Naive thymus-derived CD4-positive, alpha-beta T cell (primary cell): ENCODE data around the gene DNAH3. TPM values are rescaled to one million over a fixed set of nuclear protein-coding genes. Genes with fewer than 3 reads are reported as not detected.
"Not testable (repeated sequence)": the region's sequence is repeated elsewhere in the genome, so short reads cannot be mapped to it uniquely, and the experiment has no call there.

ENCODE experiments used
- ATAC-seq: fragments of 150-1000 bp; cut with Tn5 transposase; 2 replicates; pipeline ENCODE4 v1.10.0; 2021; ENCODE audit warnings: mild to moderate bottlenecking, moderate library complexity
- CTCF ChIA-PET: fragments of 350-600 bp; sonication (Branson Sonifier 250); formaldehyde crosslinking; loops from one replicate; lab custom pipeline; 2021; ENCODE audit warnings: antibody characterized with exemption; lab: Charles Lee
- POLR2A ChIA-PET: fragments of 350-600 bp; sonication (Branson Sonifier 250); formaldehyde crosslinking; loops from one replicate; lab custom pipeline; 2021; ENCODE audit warnings: antibody characterized with exemption, inconsistent platforms; lab: Charles Lee
- DNase-seq, 9 donors: peaks; one replicate each; pipeline versions ENCODE4 v3.0.0 to v3.0.0-alpha.2; 2020 to 2022; ENCODE audit warnings: mixed read lengths in 1 of 9
- H3K27ac ChIP-seq: one replicate; pipeline ENCODE4 v1.7.0; 2013; ENCODE audit warnings: mild to moderate bottlenecking, low read depth, low read length, moderate library complexity
- H3K27me3 ChIP-seq, 2 donors: one replicate each; pipeline ENCODE4 v1.7.0; 2013; ENCODE audit warnings: low read length in 2 of 2, mild to moderate bottlenecking in 2 of 2, moderate library complexity in 2 of 2; ENCODE audit not compliant: control insufficient read depth in 2 of 2, insufficient read depth in 2 of 2
- H3K36me3 ChIP-seq, 3 experiments: 1 replicate in 2 of 3; 2 replicates in 1 of 3; pipeline ENCODE4 v1.7.0; 2013; ENCODE audit warnings: low read length in 3 of 3, mild to moderate bottlenecking in 3 of 3, moderate library complexity in 1 of 3; ENCODE audit not compliant: insufficient read depth in 3 of 3, control insufficient read depth in 2 of 3
- H3K4me1 ChIP-seq, 2 donors: one replicate each; pipeline ENCODE4 v1.7.0; 2013; ENCODE audit warnings: low read length in 2 of 2, mild to moderate bottlenecking in 2 of 2, moderate library complexity in 1 of 2; ENCODE audit not compliant: control insufficient read depth in 2 of 2, insufficient read depth in 2 of 2
- H3K4me3 ChIP-seq: 2 replicates; pipeline ENCODE4 v1.7.0; 2013; ENCODE audit warnings: mild to moderate bottlenecking, low read length
- H3K9me3 ChIP-seq, 3 experiments: 1 replicate in 2 of 3; 2 replicates in 1 of 3; pipeline ENCODE4 v1.7.0; 2013; ENCODE audit warnings: low read length in 3 of 3; ENCODE audit not compliant: control insufficient read depth in 2 of 3
- H3K27ac Mint-ChIP-seq, 9 donors: one replicate each; pipeline ENCODE4 v1.8.0; 2020 to 2022; ENCODE audit warnings: mixed read lengths in 9 of 9, mild to moderate bottlenecking in 8 of 9, moderate library complexity in 5 of 9, inconsistent platforms in 2 of 9
- H3K27me3 Mint-ChIP-seq, 5 donors: one replicate each; pipeline ENCODE4 v1.8.0; 2021 to 2022; ENCODE audit warnings: mixed read lengths in 5 of 5, mild to moderate bottlenecking in 1 of 5
- H3K36me3 Mint-ChIP-seq, 5 donors: one replicate each; pipeline ENCODE4 v1.8.0; 2020 to 2022; ENCODE audit warnings: mixed read lengths in 5 of 5, mild to moderate bottlenecking in 3 of 5, inconsistent platforms in 1 of 5
- H3K4me1 Mint-ChIP-seq, 7 donors: one replicate each; pipeline ENCODE4 v1.8.0; 2020 to 2022; ENCODE audit warnings: mixed read lengths in 7 of 7, mild to moderate bottlenecking in 3 of 7, inconsistent platforms in 1 of 7
- H3K4me3 Mint-ChIP-seq, 10 donors: one replicate each; pipeline ENCODE4 v1.8.0; 2020 to 2022; ENCODE audit warnings: mild to moderate bottlenecking in 10 of 10, mixed read lengths in 10 of 10, moderate library complexity in 6 of 10, inconsistent platforms in 2 of 10
- H3K9me3 Mint-ChIP-seq, 11 donors: one replicate each; pipeline ENCODE4 v1.8.0; 2020 to 2022; ENCODE audit warnings: mixed read lengths in 11 of 11, mild to moderate bottlenecking in 4 of 11, inconsistent platforms in 1 of 11, moderate library complexity in 1 of 11
- intact Hi-C, 2 donors: fragments of 100-400 bp; cut with micrococcal nuclease; formaldehyde crosslinking; loops; one replicate each; pipeline ENCODE4 v1.15.1; 2023
- polyA plus RNA-seq, 2 donors: library from polyadenylated mRNA; unstranded; fragments of 300-500 nt; fragmentation: Illumina TruSeq; gene quantifications; one replicate each; pipeline ENCODE4 v1.2.3, GENCODE V29; 2021
- total RNA-seq, 6 experiments: library from RNA in 5 of 6; stranded (reverse) in 5 of 6; gene quantifications; 1 replicate in 5 of 6; 2 replicates in 1 of 6; pipeline ENCODE4 v1.2.3 and lab custom pipeline; 2021 to 2026

DNAH3 gene
- total and polyA plus RNA-seq, 7 experiments from 2014 or later = not detected

- H3K9me3 ChIP-seq, H3K27me3 ChIP-seq, H3K27me3 Mint-ChIP-seq, H3K4me1 Mint-ChIP-seq, H3K27ac ChIP-seq, ATAC-seq, H3K27ac Mint-ChIP-seq, H3K9me3 Mint-ChIP-seq, H3K4me1 ChIP-seq, H3K4me3 ChIP-seq, DNase-seq, H3K4me3 Mint-ChIP-seq: not testable (repeated sequence)
- peaks cover 12 to 39% (median 28%) of the 10 kb centered on the region in 5 donors for H3K36me3 Mint-ChIP-seq
- intact Hi-C loops = loop anchor here in 1 of 2 donors (10.0 kb wide), 1 partner anchor 315 kb away; no protein-coding TSS in a partner anchor
- H3K36me3 ChIP-seq = peaks cover 0 to 52% (median 11%) of the 10 kb centered on the region in 3 experiments
- CTCF ChIA-PET = interaction anchor here (0.6 kb wide), 1 partner anchor 158 kb away, joined by 5 read pairs; no protein-coding TSS in a partner anchor
- POLR2A ChIA-PET = interaction anchor here (3.5 kb wide), 1 partner anchor 11 kb away, joined by 13 read pairs; the partner anchor contains the start of gene LDAF1
These were observed 19.5 kb upstream of the DNAH3 start for GRCh38 chr16:21170116-21170515.

GRCh38 chr16:21169249-21169981, 18.8 kb upstream of the DNAH3 start:
- Mint-ChIP-seq H3K4me1 (peaks cover 0 to 7% (median 0%) of the 10 kb centered on the region in 7 donors), H3K36me3 (peaks cover 11 to 37% (median 21%) of the 10 kb centered on the region in 5 donors), H3K4me3 (no peak overlapping the region), H3K27ac (peak overlapping the region in 1 of 9 donors; percentile 60), H3K9me3 (peaks cover 0 to 1% (median 0%) of the 10 kb centered on the region in 11 donors), H3K27me3 (no peaks in the 10 kb centered on the region)
- POLR2A ChIA-PET = interaction anchor here (0.7 to 3.5 kb wide), 3 partner anchors 11 to 991 kb away, joined by 3 to 13 read pairs (median 4); partner anchors contain the start of gene LDAF1
- Histone ChIP-seq H3K4me3 (no peak overlapping the region), H3K36me3 (peaks cover 0 to 52% (median 11%) of the 10 kb centered on the region in 3 experiments), H3K27me3 (no peaks in the 10 kb centered on the region), H3K4me1 (no peaks in the 10 kb centered on the region), H3K9me3 (no peaks in the 10 kb centered on the region), H3K27ac (no peak overlapping the region)
- intact Hi-C loops = no loop called here
- no peak for ATAC-seq
- no peak for DNase-seq
- CTCF ChIA-PET = interaction anchor here (0.6 to 0.7 kb wide), 4 partner anchors 10 to 908 kb away, joined by 3 to 5 read pairs (median 3); no protein-coding TSS in a partner anchor

- CTCF ChIA-PET = no interaction called here
- H3K36me3 ChIP-seq = peaks cover 0 to 53% (median 11%) of the 10 kb centered on the region in 3 experiments
- Mint-ChIP-seq H3K4me1 (peaks cover 0 to 11% (median under 1%) of the 10 kb centered on the region in 7 donors), H3K4me3 (no peak overlapping the region), H3K27me3 (no peaks in the 10 kb centered on the region), H3K36me3 (peaks cover 10 to 33% (median 18%) of the 10 kb centered on the region in 5 donors), H3K27ac (peak overlapping the region in 2 of 9 donors; percentile 9 to 18), H3K9me3 (peaks cover 0 to 1% (median 0%) of the 10 kb centered on the region in 11 donors)
- no peak overlapping the region for H3K27ac ChIP-seq
- no peaks in the 10 kb centered on the region for H3K4me1 ChIP-seq
- intact Hi-C loops = no loop called here
- DNase-seq (peak in 1 of 9 donors; percentile 14), ATAC-seq (no peak)
- no peak overlapping the region for H3K4me3 ChIP-seq
- POLR2A ChIA-PET = interaction anchor here (3.5 kb wide), 1 partner anchor 9 kb away, joined by 13 read pairs; the partner anchor contains the start of gene LDAF1
- no peaks in the 10 kb centered on the region for H3K9me3 ChIP-seq
- no peaks in the 10 kb centered on the region for H3K27me3 ChIP-seq
These were observed 17.4 kb upstream of the DNAH3 start for GRCh38 chr16:21167929-21168602.

GRCh38 chr16:21167360-21167759, 16.7 kb upstream of the DNAH3 start:
- Mint-ChIP-seq H3K9me3 (peaks cover 0 to 1% (median 0%) of the 10 kb centered on the region in 11 donors), H3K27me3 (no peaks in the 10 kb centered on the region), H3K4me1 (peaks cover 0 to 15% (median 2%) of the 10 kb centered on the region in 7 donors), H3K36me3 (peaks cover 6 to 31% (median 11%) of the 10 kb centered on the region in 5 donors), H3K27ac (peak overlapping the region in 2 of 9 donors; percentile 1 to 44), H3K4me3 (no peak overlapping the region)
- ChIA-PET POLR2A (interaction anchor here (3.5 kb wide), 1 partner anchor 9 kb away, joined by 13 read pairs; the partner anchor contains the start of gene LDAF1), CTCF (no interaction called here)
- intact Hi-C loops = no loop called here
- no peak overlapping the region for H3K4me3 ChIP-seq
- ATAC-seq (no peak), DNase-seq (no peak)
- H3K36me3 ChIP-seq = peaks cover 0 to 46% (median 11%) of the 10 kb centered on the region in 3 experiments
- H3K27ac ChIP-seq = no peak overlapping the region
- no peaks in the 10 kb centered on the region for H3K9me3 ChIP-seq
- no peaks in the 10 kb centered on the region for H3K27me3 ChIP-seq
- no peaks in the 10 kb centered on the region for H3K4me1 ChIP-seq

GRCh38 chr16:21166561-21166961, 15.9 kb upstream of the DNAH3 start:
- Mint-ChIP-seq H3K27ac (no peak overlapping the region), H3K27me3 (no peaks in the 10 kb centered on the region), H3K9me3 (peaks cover 0 to 1% (median 0%) of the 10 kb centered on the region in 11 donors), H3K36me3 (peaks cover 6 to 33% (median 11%) of the 10 kb centered on the region in 5 donors), H3K4me1 (peaks cover under 1 to 20% (median 4%) of the 10 kb centered on the region in 7 donors), H3K4me3 (no peak overlapping the region)
- H3K27me3 ChIP-seq = no peaks in the 10 kb centered on the region
- ChIA-PET POLR2A (interaction anchor here (3.5 kb wide), 1 partner anchor 8 kb away, joined by 13 read pairs; the partner anchor contains the start of gene LDAF1), CTCF (no interaction called here)
- no peaks in the 10 kb centered on the region for H3K9me3 ChIP-seq
- no peak overlapping the region for H3K4me3 ChIP-seq
- peaks cover 0 to 38% (median 11%) of the 10 kb centered on the region in 3 experiments for H3K36me3 ChIP-seq
- no peaks in the 10 kb centered on the region for H3K4me1 ChIP-seq
- no peak overlapping the region for H3K27ac ChIP-seq
- no peak for DNase-seq
- intact Hi-C loops = no loop called here
- ATAC-seq = no peak

GRCh38 chr16:21164521-21165168, 14.0 kb upstream of the DNAH3 start:
- Histone ChIP-seq H3K9me3 (no peaks in the 10 kb centered on the region), H3K27ac (no peak overlapping the region), H3K27me3 (no peaks in the 10 kb centered on the region), H3K4me1 (peaks cover 1 to 2% of the 10 kb centered on the region in 2 donors), H3K36me3 (peaks cover 0 to 29% (median 5%) of the 10 kb centered on the region in 3 experiments), H3K4me3 (no peak overlapping the region)
- Mint-ChIP-seq H3K27ac (no peak overlapping the region), H3K36me3 (peaks cover 0 to 35% (median 6%) of the 10 kb centered on the region in 5 donors), H3K4me3 (no peak overlapping the region), H3K4me1 (peaks cover 5 to 27% (median 12%) of the 10 kb centered on the region in 7 donors), H3K27me3 (no peaks in the 10 kb centered on the region), H3K9me3 (no peaks in the 10 kb centered on the region)
- intact Hi-C loops = no loop called here
- CTCF ChIA-PET = no interaction called here
- POLR2A ChIA-PET = no interaction called here
- ATAC-seq (no peak), DNase-seq (no peak)
